ENCODE data around the gene KCNJ3.

GRCh38 chr2:154875999-154876398 is 177.5 kb downstream of the KCNJ3 start:
- TF ChIP-seq EP300 (IDR thresholded peaks at IDR 0.05), result no peak
- no peak for TF ChIP-seq POLR2A (IDR thresholded peaks at IDR 0.05)
- no peak for TF ChIP-seq CTCF (IDR thresholded peaks at IDR 0.05)
- no peak for TF ChIP-seq POLR2AphosphoS5 (IDR thresholded peaks at IDR 0.05)
